Measurements from ENCODE around the gene NAA40.

NAA40 gene

DNA sequence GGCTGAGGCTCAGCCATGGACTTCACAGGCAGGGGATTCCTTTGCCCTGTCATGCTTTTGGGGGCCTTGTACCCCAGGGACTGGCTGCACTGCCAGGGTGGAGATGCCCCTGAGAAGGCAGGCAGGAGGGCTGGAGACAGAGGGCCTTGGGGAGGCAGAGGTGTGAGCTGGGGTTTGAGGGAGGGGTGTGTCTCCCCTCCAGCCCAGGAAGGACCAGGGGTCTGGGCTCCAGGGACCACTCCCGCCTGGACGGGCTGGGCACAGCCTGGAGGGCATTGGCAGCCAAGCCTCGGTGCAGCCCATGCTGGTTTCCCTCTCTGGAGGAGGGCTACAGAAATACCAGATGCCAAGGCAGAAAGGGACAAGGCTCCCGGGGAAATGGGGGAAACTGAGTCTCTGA, 66.9 kb downstream of the NAA40 start:
- no peak for ATAC-seq
- no peak for TF ChIP-seq ZC3H10 (CRISPR knock-in tag; IDR thresholded peaks at IDR 0.05)
- TF ChIP-seq, protein P1, sequence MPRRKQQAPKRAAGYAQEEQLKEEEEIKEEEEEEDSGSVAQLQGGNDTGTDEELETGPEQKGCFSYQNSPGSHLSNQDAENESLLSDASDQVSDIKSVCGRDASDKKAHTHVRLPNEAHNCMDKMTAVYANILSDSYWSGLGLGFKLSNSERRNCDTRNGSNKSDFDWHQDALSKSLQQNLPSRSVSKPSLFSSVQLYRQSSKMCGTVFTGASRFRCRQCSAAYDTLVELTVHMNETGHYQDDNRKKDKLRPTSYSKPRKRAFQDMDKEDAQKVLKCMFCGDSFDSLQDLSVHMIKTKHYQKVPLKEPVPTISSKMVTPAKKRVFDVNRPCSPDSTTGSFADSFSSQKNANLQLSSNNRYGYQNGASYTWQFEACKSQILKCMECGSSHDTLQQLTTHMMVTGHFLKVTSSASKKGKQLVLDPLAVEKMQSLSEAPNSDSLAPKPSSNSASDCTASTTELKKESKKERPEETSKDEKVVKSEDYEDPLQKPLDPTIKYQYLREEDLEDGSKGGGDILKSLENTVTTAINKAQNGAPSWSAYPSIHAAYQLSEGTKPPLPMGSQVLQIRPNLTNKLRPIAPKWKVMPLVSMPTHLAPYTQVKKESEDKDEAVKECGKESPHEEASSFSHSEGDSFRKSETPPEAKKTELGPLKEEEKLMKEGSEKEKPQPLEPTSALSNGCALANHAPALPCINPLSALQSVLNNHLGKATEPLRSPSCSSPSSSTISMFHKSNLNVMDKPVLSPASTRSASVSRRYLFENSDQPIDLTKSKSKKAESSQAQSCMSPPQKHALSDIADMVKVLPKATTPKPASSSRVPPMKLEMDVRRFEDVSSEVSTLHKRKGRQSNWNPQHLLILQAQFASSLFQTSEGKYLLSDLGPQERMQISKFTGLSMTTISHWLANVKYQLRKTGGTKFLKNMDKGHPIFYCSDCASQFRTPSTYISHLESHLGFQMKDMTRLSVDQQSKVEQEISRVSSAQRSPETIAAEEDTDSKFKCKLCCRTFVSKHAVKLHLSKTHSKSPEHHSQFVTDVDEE (CRISPR knock-in tag; IDR thresholded peaks at IDR 0.05), result no peak
- no peak for TF ChIP-seq ARNTL (CRISPR knock-in tag; IDR thresholded peaks at IDR 0.05; ENCODE audit: borderline replicate concordance, low read depth)
- TF ChIP-seq TOX (CRISPR knock-in tag; IDR thresholded peaks at IDR 0.05; ENCODE audit: borderline replicate concordance), result no peak
- TF ChIP-seq TCF4 (CRISPR knock-in tag; IDR thresholded peaks at IDR 0.05; ENCODE audit: borderline replicate concordance), result no peak
- TF ChIP-seq, protein P2, sequence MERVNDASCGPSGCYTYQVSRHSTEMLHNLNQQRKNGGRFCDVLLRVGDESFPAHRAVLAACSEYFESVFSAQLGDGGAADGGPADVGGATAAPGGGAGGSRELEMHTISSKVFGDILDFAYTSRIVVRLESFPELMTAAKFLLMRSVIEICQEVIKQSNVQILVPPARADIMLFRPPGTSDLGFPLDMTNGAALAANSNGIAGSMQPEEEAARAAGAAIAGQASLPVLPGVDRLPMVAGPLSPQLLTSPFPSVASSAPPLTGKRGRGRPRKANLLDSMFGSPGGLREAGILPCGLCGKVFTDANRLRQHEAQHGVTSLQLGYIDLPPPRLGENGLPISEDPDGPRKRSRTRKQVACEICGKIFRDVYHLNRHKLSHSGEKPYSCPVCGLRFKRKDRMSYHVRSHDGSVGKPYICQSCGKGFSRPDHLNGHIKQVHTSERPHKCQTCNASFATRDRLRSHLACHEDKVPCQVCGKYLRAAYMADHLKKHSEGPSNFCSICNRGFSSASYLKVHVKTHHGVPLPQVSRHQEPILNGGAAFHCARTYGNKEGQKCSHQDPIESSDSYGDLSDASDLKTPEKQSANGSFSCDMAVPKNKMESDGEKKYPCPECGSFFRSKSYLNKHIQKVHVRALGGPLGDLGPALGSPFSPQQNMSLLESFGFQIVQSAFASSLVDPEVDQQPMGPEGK (CRISPR knock-in tag; IDR thresholded peaks at IDR 0.05; ENCODE audit: borderline replicate concordance), result no peak
- TF ChIP-seq ZFP30 (CRISPR knock-in tag; IDR thresholded peaks at IDR 0.05), result no peak
- TF ChIP-seq ESRRG (CRISPR knock-in tag; IDR thresholded peaks at IDR 0.05), result no peak
- TF ChIP-seq, protein P3, sequence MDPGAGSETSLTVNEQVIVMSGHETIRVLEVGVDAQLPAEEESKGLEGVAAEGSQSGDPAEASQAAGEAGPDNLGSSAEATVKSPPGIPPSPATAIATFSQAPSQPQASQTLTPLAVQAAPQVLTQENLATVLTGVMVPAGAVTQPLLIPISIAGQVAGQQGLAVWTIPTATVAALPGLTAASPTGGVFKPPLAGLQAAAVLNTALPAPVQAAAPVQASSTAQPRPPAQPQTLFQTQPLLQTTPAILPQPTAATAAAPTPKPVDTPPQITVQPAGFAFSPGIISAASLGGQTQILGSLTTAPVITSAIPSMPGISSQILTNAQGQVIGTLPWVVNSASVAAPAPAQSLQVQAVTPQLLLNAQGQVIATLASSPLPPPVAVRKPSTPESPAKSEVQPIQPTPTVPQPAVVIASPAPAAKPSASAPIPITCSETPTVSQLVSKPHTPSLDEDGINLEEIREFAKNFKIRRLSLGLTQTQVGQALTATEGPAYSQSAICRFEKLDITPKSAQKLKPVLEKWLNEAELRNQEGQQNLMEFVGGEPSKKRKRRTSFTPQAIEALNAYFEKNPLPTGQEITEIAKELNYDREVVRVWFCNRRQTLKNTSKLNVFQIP (CRISPR knock-in tag; IDR thresholded peaks at IDR 0.05; ENCODE audit: borderline replicate concordance, low read depth), result no peak
- TF ChIP-seq ZFP3 (CRISPR knock-in tag; IDR thresholded peaks at IDR 0.05), result no peak
- TF ChIP-seq, protein P4, sequence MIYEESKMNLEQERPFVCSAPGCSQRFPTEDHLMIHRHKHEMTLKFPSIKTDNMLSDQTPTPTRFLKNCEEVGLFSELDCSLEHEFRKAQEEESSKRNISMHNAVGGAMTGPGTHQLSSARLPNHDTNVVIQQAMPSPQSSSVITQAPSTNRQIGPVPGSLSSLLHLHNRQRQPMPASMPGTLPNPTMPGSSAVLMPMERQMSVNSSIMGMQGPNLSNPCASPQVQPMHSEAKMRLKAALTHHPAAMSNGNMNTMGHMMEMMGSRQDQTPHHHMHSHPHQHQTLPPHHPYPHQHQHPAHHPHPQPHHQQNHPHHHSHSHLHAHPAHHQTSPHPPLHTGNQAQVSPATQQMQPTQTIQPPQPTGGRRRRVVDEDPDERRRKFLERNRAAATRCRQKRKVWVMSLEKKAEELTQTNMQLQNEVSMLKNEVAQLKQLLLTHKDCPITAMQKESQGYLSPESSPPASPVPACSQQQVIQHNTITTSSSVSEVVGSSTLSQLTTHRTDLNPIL (CRISPR knock-in tag; IDR thresholded peaks at IDR 0.05; ENCODE audit: low read depth), result no peak
- no peak for TF ChIP-seq SNAI2 (CRISPR knock-in tag; IDR thresholded peaks at IDR 0.05)
- no peak for TF ChIP-seq ZNF70 (CRISPR knock-in tag; IDR thresholded peaks at IDR 0.05)
- TF ChIP-seq PPARA (CRISPR knock-in tag; IDR thresholded peaks at IDR 0.05; ENCODE audit: borderline replicate concordance), result no peak
- no peak for TF ChIP-seq GLIS3 (CRISPR knock-in tag; IDR thresholded peaks at IDR 0.05)

DNA sequence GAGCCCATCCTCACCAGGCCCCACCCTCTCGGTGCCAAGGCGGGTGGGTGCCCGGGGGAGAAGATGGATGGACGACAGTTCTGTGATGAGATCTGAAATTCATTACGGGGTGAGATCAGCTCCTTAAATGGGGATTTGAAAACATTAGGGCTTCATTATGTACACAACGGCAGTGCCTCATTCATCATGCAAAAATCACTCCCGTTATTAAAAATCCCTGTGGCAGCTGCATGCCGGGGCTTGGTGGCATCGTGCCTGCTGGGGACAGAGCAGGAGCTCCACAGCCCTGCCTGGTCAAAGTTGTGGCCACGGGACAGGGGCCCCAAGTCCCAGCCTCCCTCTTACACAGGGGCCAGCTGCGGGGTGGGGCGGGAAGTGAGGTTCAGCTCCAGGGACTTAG, 67.6 kb downstream of the NAA40 start:
- ATAC-seq, result no peak
- TF ChIP-seq, protein P1 (CRISPR knock-in tag; IDR thresholded peaks at IDR 0.05), result no peak
- TF ChIP-seq OSR1 (CRISPR knock-in tag; IDR thresholded peaks at IDR 0.05) (no peak), ZNF8 (CRISPR knock-in tag; IDR thresholded peaks at IDR 0.05) (no peak), ESRRG (CRISPR knock-in tag; IDR thresholded peaks at IDR 0.05) (no peak), TCF4 (CRISPR knock-in tag; IDR thresholded peaks at IDR 0.05; ENCODE audit: borderline replicate concordance) (no peak), CSDC2 (CRISPR knock-in tag; IDR thresholded peaks at IDR 0.05) (no peak), GLIS3 (CRISPR knock-in tag; IDR thresholded peaks at IDR 0.05) (no peak), ZC3H10 (CRISPR knock-in tag; IDR thresholded peaks at IDR 0.05) (no peak), ZFP30 (CRISPR knock-in tag; IDR thresholded peaks at IDR 0.05) (no peak), ZFP3 (CRISPR knock-in tag; IDR thresholded peaks at IDR 0.05) (no peak), PPARA (CRISPR knock-in tag; IDR thresholded peaks at IDR 0.05; ENCODE audit: borderline replicate concordance) (no peak), SNAI2 (CRISPR knock-in tag; IDR thresholded peaks at IDR 0.05) (no peak), ARNTL (CRISPR knock-in tag; IDR thresholded peaks at IDR 0.05; ENCODE audit: borderline replicate concordance, low read depth) (no peak), ISL1 (CRISPR knock-in tag; IDR thresholded peaks at IDR 0.05) (no peak), RARB (CRISPR knock-in tag; IDR thresholded peaks at IDR 0.05) (no peak)
- TF ChIP-seq, protein P2 (CRISPR knock-in tag; IDR thresholded peaks at IDR 0.05; ENCODE audit: borderline replicate concordance), result no peak
- TF ChIP-seq, protein P4 (CRISPR knock-in tag; IDR thresholded peaks at IDR 0.05; ENCODE audit: low read depth), result no peak
- TF ChIP-seq, protein P5, sequence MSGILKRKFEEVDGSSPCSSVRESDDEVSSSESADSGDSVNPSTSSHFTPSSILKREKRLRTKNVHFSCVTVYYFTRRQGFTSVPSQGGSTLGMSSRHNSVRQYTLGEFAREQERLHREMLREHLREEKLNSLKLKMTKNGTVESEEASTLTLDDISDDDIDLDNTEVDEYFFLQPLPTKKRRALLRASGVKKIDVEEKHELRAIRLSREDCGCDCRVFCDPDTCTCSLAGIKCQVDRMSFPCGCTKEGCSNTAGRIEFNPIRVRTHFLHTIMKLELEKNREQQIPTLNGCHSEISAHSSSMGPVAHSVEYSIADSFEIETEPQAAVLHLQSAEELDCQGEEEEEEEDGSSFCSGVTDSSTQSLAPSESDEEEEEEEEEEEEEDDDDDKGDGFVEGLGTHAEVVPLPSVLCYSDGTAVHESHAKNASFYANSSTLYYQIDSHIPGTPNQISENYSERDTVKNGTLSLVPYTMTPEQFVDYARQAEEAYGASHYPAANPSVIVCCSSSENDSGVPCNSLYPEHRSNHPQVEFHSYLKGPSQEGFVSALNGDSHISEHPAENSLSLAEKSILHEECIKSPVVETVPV (CRISPR knock-in tag; IDR thresholded peaks at IDR 0.05), result no peak
- TF ChIP-seq, protein P3 (CRISPR knock-in tag; IDR thresholded peaks at IDR 0.05; ENCODE audit: borderline replicate concordance, low read depth), result no peak

Measured in SK-N-SH treated with all-trans-retinoic acid at 6 μM for 48 hours (cell line).